Right lobe of liver (tissue), 4 donors: ENCODE data around the gene AKT1S1.

Source experiments
- CTCF ChIP-seq, 4 donors: fragments of 200-600 bp in 3 of 4; fragments of 450-650 bp in 1 of 4; IDR thresholded peaks; one replicate each; pipeline versions ENCODE4 v1.5.1 to v1.8.0; 2016 to 2022; ENCODE audit warnings: antibody characterized with exemption in 4 of 4, mild to moderate bottlenecking in 2 of 4
- POLR2A ChIP-seq: fragments of 450-650 bp; IDR thresholded peaks from one replicate; pipeline ENCODE4 v1.6.1; 2017; ENCODE audit warnings: antibody characterized with exemption, mild to moderate bottlenecking
- donor health status: DM: no; HTN: no; CAD: no.
- donor health status: DM: no; HTN: no; CAD: no.
- donor health status: DM: no; HTN: yes; CAD: no.

GRCh38 chr19:49904136-49904535, 27.0 kb upstream of the AKT1S1 start:
- TF ChIP-seq CTCF (IDR thresholded peaks at IDR 0.05) (no peak), POLR2A (no peak)
